Body of pancreas (tissue), 4 donors: ENCODE measurements around the gene SNX27.

Experiments used
- CTCF ChIP-seq, 7 experiments: fragments of 450-650 bp in 4 of 7; fragments of 200-600 bp in 3 of 7; sonication (generic) in 3 of 7; IDR thresholded peaks; one replicate each; pipeline ENCODE4 v1.5.1; 2016 to 2019; ENCODE audit warnings: antibody characterized with exemption in 7 of 7
- POLR2A ChIP-seq, 3 donors: fragments of 450-650 bp; IDR thresholded peaks; one replicate each; pipeline ENCODE4 v1.6.1; 2016; ENCODE audit warnings: antibody characterized with exemption in 3 of 3, mild to moderate bottlenecking in 2 of 3

- TF ChIP-seq CTCF (IDR thresholded peaks at IDR 0.05): no peak
- TF ChIP-seq POLR2A (IDR thresholded peaks at IDR 0.05): no peak
These were observed 61.6 kb downstream of the SNX27 start for GRCh38 chr1:151673407-151673806.
